GM19372 (cell line): Measurements from ENCODE around the gene OR2AJ1.

Experiments used
- ATAC-seq: cut with Tn5 transposase; IDR thresholded peaks from one replicate; pipeline ENCODE4 v1.9.1; 2021; ENCODE audit warnings: mild to moderate bottlenecking, low read depth, moderate library complexity; ENCODE audit not compliant: unreplicated experiment

OR2AJ1 gene

DNA sequence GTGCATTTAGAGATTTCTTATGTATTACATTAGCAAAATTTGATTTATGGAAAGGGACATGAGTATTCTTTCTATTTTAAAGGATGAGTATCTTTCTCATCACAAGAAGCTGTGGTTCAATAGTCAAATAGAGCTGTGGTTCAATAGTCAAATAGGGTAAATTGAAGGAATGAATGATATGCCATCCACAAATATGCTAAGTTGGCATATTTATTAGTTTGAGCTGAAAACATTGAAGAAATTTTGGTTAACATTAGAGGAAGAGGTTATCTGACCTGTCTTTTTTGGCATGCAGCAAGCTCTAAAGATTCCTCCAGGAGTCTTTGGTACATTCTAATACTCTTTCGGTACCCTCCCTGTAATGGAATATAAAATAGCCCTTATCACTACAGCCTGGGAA, 28.7 kb downstream of the OR2AJ1 start:
- ATAC-seq = no peak

- no peak for ATAC-seq
These were observed 37.1 kb downstream of the OR2AJ1 start for GRCh38 chr1:247961791-247962190.

DNA sequence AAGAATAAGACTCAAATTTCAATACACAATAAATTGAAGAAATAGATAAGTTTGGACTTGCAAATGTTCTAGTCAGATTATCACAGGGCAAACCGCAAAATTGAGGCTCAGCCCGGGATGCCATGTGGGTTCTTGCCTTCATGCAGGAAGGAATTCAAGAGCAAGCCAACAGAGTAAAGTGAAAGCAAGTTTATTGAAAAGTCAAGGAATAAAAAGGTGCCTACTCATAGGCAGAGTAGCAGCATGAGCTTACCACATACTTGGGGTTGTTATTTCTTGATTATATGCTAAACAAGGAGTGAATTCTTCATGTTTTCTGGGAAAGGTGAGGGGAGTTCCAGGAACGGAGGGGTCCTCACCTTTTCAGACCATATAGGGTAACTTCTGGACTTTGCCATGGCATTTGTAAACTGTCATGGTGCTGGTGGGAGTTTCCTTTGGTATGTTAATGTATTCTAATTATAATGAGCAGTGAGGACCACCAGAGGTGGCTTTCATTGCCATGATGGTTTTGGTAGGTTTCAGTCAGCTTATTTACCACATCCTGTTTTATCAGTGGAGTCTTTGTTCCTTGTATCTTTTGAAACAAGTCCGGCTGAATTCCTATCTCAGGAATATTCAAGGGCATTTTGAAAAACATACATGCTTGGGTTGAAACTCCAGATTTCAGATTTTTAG, 38.4 kb downstream of the OR2AJ1 start:
- ATAC-seq = no peak

DNA sequence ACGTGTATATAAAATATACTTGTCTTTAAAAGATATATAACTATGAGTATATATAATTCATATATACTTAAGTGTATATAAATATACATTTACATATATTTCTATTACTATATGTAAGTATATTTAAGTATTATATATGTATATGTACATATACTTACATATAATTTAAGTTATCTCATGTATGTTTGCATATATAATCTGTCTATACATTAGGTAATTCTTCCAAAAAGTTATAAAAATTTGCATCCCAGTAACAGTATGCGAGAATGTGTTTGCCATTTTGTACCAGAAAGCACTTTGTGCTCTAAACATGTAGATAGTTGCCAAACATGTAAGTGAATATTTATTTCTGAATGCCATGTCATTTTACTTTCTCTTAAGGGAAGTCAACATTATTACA, 40.2 kb downstream of the OR2AJ1 start, which contains the start of gene OR2AK2:
Gene OR2AK2 (plus strand): TSS at position 301 of the 400 bp plus-strand sequence. CDS start 144 bp downstream, outside the sequence.
- ATAC-seq = no peak

GRCh38 chr1:247966532-247967204, 42.0 kb downstream of the OR2AJ1 start:
- no peak for ATAC-seq
